Heart left ventricle (tissue), 16 donors: ENCODE measurements around the gene SFMBT2. TPM values are rescaled to one million over a fixed set of nuclear protein-coding genes. Genes with fewer than 3 reads are reported as not detected.
"Not testable (repeated sequence)": the region's sequence is repeated elsewhere in the genome, so short reads cannot be mapped to it uniquely, and the experiment has no call there.

Experiments used
- ATAC-seq, 4 donors: fragments of 200-7000 bp; cut with Tn5 transposase; one replicate each; pipeline ENCODE4 v1.9.1; 2020 to 2022; ENCODE audit warnings: moderate library complexity in 4 of 4, mild to moderate bottlenecking in 3 of 4, moderate number of reproducible peaks in 1 of 4
- DNase-seq, 5 donors: peaks; one replicate each; pipeline ENCODE4 v3.0.0-alpha.2; 2020
- H3K27ac ChIP-seq, 12 donors: fragments of 200-600 bp; sonication (generic) in 4 of 12; one replicate each; pipeline versions ENCODE4 v1.5.0 to v1.8.0; 2016 to 2022; ENCODE audit warnings: mild to moderate bottlenecking in 2 of 12
- H3K27me3 ChIP-seq, 9 donors: fragments of 200-600 bp; sonication (generic) in 2 of 9; one replicate each; pipeline versions ENCODE4 v1.5.1 to v1.8.0; 2016 to 2022; ENCODE audit warnings: mild to moderate bottlenecking in 3 of 9
- H3K36me3 ChIP-seq, 9 donors: fragments of 200-600 bp; sonication (generic) in 2 of 9; one replicate each; pipeline versions ENCODE4 v1.5.0 to v1.8.0; 2018 to 2022; ENCODE audit warnings: mild to moderate bottlenecking in 2 of 9
- H3K4me1 ChIP-seq, 12 donors: fragments of 200-600 bp; sonication (generic) in 4 of 12; one replicate each; pipeline versions ENCODE4 v1.5.0 to v1.8.0; 2016 to 2022; ENCODE audit warnings: mild to moderate bottlenecking in 3 of 12
- H3K4me3 ChIP-seq, 12 donors: fragments of 200-600 bp; sonication (generic) in 4 of 12; one replicate each; pipeline versions ENCODE4 v1.5.0 to v1.8.0; 2017 to 2022; ENCODE audit warnings: mild to moderate bottlenecking in 9 of 12, moderate library complexity in 4 of 12
- H3K9me3 ChIP-seq, 12 donors: fragments of 200-600 bp; sonication (generic) in 4 of 12; one replicate each; pipeline versions ENCODE4 v1.5.0 to v1.8.0; 2016 to 2022; ENCODE audit warnings: mild to moderate bottlenecking in 1 of 12
- POLR2A ChIP-seq, 2 donors: fragments of 450-650 bp; IDR thresholded peaks; one replicate each; pipeline ENCODE4 v1.6.1; 2017; ENCODE audit warnings: antibody characterized with exemption in 2 of 2, mild to moderate bottlenecking in 2 of 2, moderate library complexity in 2 of 2
- WGBS, 4 donors: extraction: QIAGEN DNeasy Blood & Tissue Kit in 2 of 4; methylation state at CpG; one replicate each; pipeline versions ENCODE4 v1.1.5 to v1.1.7; 2013 to 2018; 5-methylcytosine and 5-hydroxymethylcytosine counted together
- intact Hi-C, 10 donors: fragments of 100-400 bp; cut with DNase I; formaldehyde crosslinking; loops; one replicate each; pipeline versions ENCODE4 v1.11.1 to v1.14.2; 2022
- polyA plus RNA-seq, 2 donors: library from polyadenylated mRNA; stranded (reverse); fragments of 200-250 nt; gene quantifications; one replicate each; pipeline ENCODE4 v1.2.3, GENCODE V29; 2013
- total RNA-seq, 9 donors: library from RNA; depleted of rRNA in 2 of 9; stranded (reverse); fragments of >200 nt in 2 of 9; fragmentation: NEBNext Ultra II Directional in 3 of 9; extraction: Animal tissue kit (Norgen Biotek cat#: 25700) in 3 of 9; gene quantifications; one replicate each; pipeline versions ENCODE4 v1.1.0 to v1.2.4, GENCODE V29; 2016 to 2023
- TF ChIP-seq, protein P1 (sequence below), 12 donors: fragments of 200-600 bp; sonication (generic) in 4 of 12; IDR thresholded peaks; one replicate each; pipeline versions ENCODE4 v1.5.0 to v1.8.0; 2018 to 2022; ENCODE audit warnings: antibody characterized with exemption in 12 of 12, mild to moderate bottlenecking in 5 of 12
- donor health status: ischemic (EF 13 %, LVEDD 7.1; RV severe dilation, severe dysfunction).
- donor health status: healthy with polysubstance abuse.
- donor health status: DM: no; HTN: yes; CAD: no.
- donor health status: DM: no; HTN: no; CAD: no.
- donor health status: ischemic (EF 25% LVEDD 6.9; RV normal size, moderate dysfunction).
- donor health status: ischemic (EF 25% LVEDD 5.7; RV mildly dilated, moderate dysfunction).
- donor health status: healthy.
- donor health status: DM: yes; HTN: yes; CAD: no.
- donor health status: ischemic (EF 35%, LVEDD 5.7; RV mildly dilated, moderate dysfunction).
- donor health status: nonischemic (EF 11% LVEDD 7.7; RV severe dilation, severe dysfunction).
- donor health status: DM: yes; HTN: yes; CAD: no.
- donor health status: PGD.
- donor health status: ischemic (EF 29% LVEDD 5.4; RV normal size, mild dysfunction).
- donor health status: nonischemic (EF 23%, LVEDD 6.1; RV moderate dilation, normal function).

Gene SFMBT2
- total and polyA plus RNA-seq, 11 donors: 2.6 to 25.8 (median 9.6) TPM

DNA sequence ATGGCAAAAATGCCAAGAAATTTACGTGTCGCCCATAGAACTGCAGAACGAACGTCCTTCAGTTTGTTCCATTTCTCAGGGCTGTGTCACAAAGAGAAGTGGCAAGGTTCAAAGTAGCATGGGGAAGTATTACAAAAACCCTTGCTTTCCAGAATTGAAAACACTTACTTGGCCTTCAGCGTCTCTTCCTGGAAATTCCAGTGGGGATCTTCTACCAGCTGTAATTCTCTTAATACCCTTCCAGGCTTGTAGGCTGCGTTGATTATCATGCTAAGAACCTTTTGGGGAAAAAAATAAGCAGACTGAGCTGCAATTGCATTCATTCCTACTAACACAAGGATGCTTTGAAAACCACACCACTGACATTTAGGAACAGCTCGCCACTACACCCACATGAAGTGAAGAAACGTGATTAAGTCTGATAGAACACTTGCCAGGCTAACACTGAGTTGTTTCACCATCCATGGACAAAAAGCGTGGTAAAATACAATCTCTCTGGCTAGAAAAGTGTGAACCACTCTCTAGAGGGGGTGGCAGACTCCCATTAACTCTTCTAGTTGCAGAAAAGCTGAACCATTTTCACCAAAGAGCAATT is 222.3 kb downstream of the SFMBT2 start:
- Histone ChIP-seq H3K27me3 (no peaks in the 10 kb centered on the region), H3K27ac (peak overlapping the region in 1 of 12 donors; percentile 69), H3K36me3 (peaks cover 0 to 58% (median 24%) of the 10 kb centered on the region in 9 donors), H3K4me1 (peaks cover 0 to 61% (median 0%) of the 10 kb centered on the region in 12 donors), H3K4me3 (no peak overlapping the region), H3K9me3 (no peaks in the 10 kb centered on the region)
- DNase-seq (no peak), ATAC-seq (peak in 2 of 4 donors; percentile 14)
- whole genome bisulfite sequencing, 4 donors: 72 to 83% (median 77%) methylated on average over 9 of the region's 9 CpGs
- TF ChIP-seq, protein P1, sequence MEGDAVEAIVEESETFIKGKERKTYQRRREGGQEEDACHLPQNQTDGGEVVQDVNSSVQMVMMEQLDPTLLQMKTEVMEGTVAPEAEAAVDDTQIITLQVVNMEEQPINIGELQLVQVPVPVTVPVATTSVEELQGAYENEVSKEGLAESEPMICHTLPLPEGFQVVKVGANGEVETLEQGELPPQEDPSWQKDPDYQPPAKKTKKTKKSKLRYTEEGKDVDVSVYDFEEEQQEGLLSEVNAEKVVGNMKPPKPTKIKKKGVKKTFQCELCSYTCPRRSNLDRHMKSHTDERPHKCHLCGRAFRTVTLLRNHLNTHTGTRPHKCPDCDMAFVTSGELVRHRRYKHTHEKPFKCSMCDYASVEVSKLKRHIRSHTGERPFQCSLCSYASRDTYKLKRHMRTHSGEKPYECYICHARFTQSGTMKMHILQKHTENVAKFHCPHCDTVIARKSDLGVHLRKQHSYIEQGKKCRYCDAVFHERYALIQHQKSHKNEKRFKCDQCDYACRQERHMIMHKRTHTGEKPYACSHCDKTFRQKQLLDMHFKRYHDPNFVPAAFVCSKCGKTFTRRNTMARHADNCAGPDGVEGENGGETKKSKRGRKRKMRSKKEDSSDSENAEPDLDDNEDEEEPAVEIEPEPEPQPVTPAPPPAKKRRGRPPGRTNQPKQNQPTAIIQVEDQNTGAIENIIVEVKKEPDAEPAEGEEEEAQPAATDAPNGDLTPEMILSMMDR (IDR thresholded peaks at IDR 0.05): no peak
- TF ChIP-seq POLR2A (IDR thresholded peaks at IDR 0.05): no peak
- intact Hi-C loops: no loop called here

DNA sequence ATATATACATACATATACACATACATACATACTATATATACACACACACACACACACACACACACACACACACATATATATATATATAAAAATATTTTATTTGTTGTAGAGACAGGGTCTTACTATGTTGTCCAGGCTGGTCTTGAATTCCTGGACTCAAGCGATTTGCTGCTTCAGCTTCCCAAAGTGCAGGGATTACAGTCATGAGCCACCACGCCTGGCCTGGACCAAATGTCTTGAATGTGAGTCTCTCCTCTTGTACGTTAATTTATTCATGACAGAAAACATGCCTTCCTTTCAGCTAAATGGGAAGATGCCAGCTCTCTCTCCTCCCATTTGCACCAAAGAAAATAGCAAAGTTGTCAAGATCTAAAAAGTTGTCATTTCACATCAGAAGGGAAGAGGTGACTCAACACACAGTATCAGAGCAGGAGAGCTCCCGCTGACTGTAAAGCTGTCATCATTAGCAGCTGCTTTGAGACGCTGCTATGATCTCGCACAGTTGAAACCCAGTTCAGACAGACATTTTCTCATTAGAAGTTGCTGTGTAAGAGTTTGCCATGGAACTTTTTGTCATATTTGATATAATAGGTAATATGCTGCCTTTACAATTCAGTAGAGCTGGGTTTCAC is 224.3 kb downstream of the SFMBT2 start:
- no peaks in the 10 kb centered on the region for H3K27me3 ChIP-seq
- 86 to 91% (median 89%) methylated on average over 6 of the region's 6 CpGs for WGBS, 4 donors
- DNase-seq (no peak), ATAC-seq (no peak)
- no peak overlapping the region for H3K4me3 ChIP-seq
- peak overlapping the region in 1 of 12 donors; percentile 5 for H3K27ac ChIP-seq
- H3K9me3 ChIP-seq: no peaks in the 10 kb centered on the region
- peaks cover 0 to 49% (median 0%) of the 10 kb centered on the region in 12 donors for H3K4me1 ChIP-seq
- intact Hi-C loops: no loop called here
- TF ChIP-seq, protein P1 (IDR thresholded peaks at IDR 0.05): no peak
- TF ChIP-seq POLR2A (IDR thresholded peaks at IDR 0.05): no peak
- peaks cover 0 to 55% (median 22%) of the 10 kb centered on the region in 9 donors for H3K36me3 ChIP-seq

DNA sequence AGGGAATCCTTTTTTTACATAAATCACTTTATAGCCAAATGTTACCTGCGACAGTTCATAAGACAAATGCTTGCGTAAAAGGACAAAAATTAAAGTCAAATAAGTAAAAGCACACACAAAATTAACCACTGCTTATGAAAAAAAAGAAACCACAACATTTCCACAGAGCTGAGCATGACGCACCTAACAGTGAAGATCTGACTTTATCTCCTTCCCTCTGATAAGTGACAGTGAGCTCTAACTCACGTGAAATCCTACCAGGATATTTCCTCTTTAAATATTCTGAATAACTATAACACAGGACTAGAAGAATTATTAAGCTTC is 225.5 kb downstream of the SFMBT2 start:
- no peaks in the 10 kb centered on the region for H3K9me3 ChIP-seq
- WGBS, 4 donors: 85 to 94% (median 93%) methylated on average over 4 of the region's 4 CpGs
- H3K27ac ChIP-seq: peak overlapping the region in 1 of 12 donors; percentile 86
- ATAC-seq (no peak), DNase-seq (no peak)
- H3K4me3 ChIP-seq: peak overlapping the region in 1 of 12 donors; percentile 26
- H3K36me3 ChIP-seq: peaks cover 0 to 50% (median 22%) of the 10 kb centered on the region in 9 donors
- TF ChIP-seq, protein P1 (IDR thresholded peaks at IDR 0.05): no peak
- no peak for TF ChIP-seq POLR2A (IDR thresholded peaks at IDR 0.05)
- intact Hi-C loops: no loop called here
- peaks cover 0 to 51% (median 0%) of the 10 kb centered on the region in 12 donors for H3K4me1 ChIP-seq
- no peaks in the 10 kb centered on the region for H3K27me3 ChIP-seq

DNA sequence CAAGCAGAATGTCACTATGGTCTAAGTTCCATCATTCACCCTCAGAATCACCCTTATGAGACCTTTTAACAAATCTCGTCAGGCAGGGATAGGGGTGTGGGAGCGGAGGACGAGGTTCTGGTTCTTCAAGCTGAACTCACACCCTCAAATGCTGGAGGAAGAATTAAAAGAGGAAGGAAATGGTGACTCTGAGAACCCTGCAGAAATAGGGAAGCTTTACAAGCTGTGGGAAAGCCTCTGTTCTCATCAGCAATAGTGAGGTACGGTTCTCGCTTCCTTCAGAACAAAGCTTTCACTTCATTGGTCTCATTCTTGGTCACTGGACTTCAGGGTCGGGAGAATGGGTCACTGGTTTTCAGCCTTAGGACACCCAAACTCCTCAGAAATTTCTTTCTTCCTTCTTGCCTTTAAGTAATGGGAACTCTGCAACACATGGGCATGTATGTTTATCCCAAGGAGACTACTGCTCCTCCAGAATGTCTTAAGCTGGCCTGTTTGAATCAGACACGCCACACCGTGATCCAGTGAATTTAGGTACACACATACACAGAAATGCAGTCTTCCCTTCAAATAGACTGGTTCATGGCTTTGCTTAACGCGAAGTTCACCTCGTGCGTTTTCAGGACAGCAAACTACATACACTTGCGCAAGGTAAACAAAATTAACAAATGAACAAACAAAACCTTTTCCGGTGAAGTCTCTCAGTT is 226.0 kb downstream of the SFMBT2 start:
- H3K4me3 ChIP-seq: peak overlapping the region in 1 of 12 donors; percentile 26
- ATAC-seq (peak; percentile 24 to 81 (median 66)), DNase-seq (no peak)
- intact Hi-C loops: no loop called here
- H3K4me1 ChIP-seq: peaks cover 0 to 56% (median 0%) of the 10 kb centered on the region in 12 donors
- no peaks in the 10 kb centered on the region for H3K27me3 ChIP-seq
- peak overlapping the region in 1 of 12 donors; percentile 86 for H3K27ac ChIP-seq
- WGBS, 4 donors: 90 to 96% (median 93%) methylated on average over 14 of the region's 14 CpGs
- H3K36me3 ChIP-seq: peaks cover 0 to 46% (median 22%) of the 10 kb centered on the region in 9 donors
- H3K9me3 ChIP-seq: no peaks in the 10 kb centered on the region
- no peak for TF ChIP-seq POLR2A (IDR thresholded peaks at IDR 0.05)
- TF ChIP-seq, protein P1 (IDR thresholded peaks at IDR 0.05): no peak

DNA sequence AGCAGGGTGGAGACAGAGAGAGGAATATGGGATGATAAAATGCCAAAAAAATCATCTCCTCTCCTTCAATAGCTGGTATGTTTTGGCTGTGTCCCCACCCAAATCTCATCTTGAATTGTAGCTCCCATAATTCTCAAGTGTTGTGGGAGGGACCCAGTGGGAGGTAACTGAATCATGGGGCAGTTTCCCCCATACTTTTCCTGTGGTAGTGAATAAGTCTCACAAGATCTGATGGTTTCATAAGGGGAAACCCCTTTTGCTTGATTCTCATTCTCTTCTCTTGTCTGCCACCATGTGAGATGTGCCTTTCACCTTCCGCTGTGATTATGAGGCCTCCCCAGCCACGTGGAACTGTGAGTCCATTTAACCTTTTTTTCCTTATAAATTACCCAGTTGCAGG is 226.7 kb downstream of the SFMBT2 start:
- H3K27ac ChIP-seq: peak overlapping the region in 1 of 12 donors; percentile 62
- H3K36me3 ChIP-seq: peaks cover 0 to 46% (median 22%) of the 10 kb centered on the region in 9 donors
- 94 to 99% (median 94%) methylated on average over 2 of the region's 2 CpGs for WGBS, 4 donors
- H3K4me1 ChIP-seq: peaks cover 0 to 51% (median 0%) of the 10 kb centered on the region in 12 donors
- H3K9me3 ChIP-seq, H3K4me3 ChIP-seq, ATAC-seq, H3K27me3 ChIP-seq, intact Hi-C loops, DNase-seq: not testable (repeated sequence)

DNA sequence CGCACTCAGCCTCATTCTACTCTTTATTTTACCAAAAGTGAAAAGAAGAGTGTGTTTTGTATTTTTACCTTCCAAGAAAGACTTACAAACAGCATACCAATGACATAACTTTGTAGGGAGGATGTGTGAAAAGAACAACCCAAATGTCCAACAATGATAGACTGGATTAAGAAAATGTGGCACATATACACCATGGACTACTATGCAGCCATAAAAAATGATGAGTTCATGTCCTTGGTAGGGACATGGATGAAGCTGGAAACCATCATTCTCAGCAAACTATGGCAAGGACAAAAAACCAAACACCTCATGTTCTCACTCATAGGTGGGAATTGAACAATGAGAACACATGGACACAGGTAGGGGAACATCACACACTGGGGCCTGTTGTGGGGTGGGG is 228.5 kb downstream of the SFMBT2 start:
- 95 to 100% (median 100%) methylated on average over 1 of the region's 1 CpG for WGBS, 4 donors
- H3K36me3 ChIP-seq: peaks cover 0 to 37% (median 18%) of the 10 kb centered on the region in 9 donors
- DNase-seq, ATAC-seq, H3K9me3 ChIP-seq, H3K27me3 ChIP-seq, intact Hi-C loops, H3K4me3 ChIP-seq, H3K27ac ChIP-seq: not testable (repeated sequence)
- peaks cover 0 to 36% (median 0%) of the 10 kb centered on the region in 12 donors for H3K4me1 ChIP-seq
